DMS153 (cell line): ENCODE results near the gene CASTOR1.

Experiments
- DNase-seq: peaks from one replicate; lab custom pipeline; 2025; lab: John Stamatoyannopoulos, UW

The CASTOR1 gene

GRCh38 chr22:30284666-30285065 lies 4.6 kb downstream of the CASTOR1 start:
- DNase-seq, result no peak

DNA sequence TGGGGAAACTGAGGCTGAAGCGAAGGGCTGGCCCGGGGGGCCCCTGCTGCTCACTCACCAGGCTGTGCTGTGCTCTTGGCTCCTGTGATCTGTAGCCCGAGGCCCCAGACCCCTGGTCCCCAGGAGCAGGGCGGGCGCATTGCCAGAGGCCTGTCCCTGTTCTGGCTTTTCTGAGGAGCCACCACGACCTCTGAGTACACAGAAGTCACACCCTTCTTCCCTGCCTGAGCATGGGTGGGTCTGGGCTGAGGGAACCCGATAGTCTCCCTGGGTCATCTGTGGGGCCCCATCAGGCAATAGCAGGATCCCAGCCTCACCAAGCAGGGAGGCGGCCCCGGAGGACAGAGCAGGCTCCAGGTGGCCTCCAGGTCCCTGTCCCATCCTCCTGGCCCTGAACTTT lies 5.1 kb downstream of the CASTOR1 start:
- no peak for DNase-seq

DNA sequence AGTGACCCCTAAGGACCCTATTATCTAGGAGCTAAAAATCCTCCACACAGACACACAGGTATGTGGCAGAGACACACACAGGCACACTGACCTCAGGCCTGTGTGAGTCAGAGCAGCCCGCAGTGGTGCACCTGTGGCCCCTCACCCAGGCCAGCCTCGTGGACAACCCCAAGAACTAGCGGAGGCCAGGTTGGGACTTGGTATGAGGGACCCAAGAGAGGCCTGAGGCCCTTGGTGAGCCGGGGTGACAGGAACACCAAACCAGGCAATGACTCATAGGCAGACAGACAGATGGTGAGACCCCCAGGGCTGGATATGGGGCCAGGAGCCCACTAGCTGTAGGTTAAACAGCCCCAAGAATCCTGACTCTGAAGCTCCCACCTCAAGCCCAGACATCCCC lies 6.0 kb downstream of the CASTOR1 start:
- no peak for DNase-seq

DNA sequence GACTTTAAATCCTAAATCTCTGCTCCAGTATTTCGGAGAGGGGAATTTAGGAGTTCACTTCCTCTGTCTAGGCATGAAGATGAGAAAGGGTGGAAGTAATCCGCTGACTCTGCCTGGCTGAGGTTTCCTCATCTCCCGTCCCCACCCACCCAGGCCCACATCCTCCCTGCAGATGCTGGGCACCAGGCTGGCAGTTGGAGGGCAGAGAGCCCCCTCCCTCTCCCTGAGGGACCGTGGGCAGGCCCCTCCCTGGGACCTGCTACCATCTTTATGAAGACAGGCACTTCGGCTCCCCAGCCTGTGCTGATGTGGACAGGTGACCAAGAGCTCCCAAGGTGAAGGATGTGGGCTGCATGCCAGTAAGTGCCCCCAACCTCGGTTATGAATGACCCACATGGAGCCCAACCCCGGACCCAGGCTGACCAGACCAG lies 6.7 kb downstream of the CASTOR1 start:
- DNase-seq, result no peak

- no peak for DNase-seq
Measured at GRCh38 chr22:30280505-30280904, 8.8 kb downstream of the CASTOR1 start.

GRCh38 chr22:30279932-30280331 lies 9.4 kb downstream of the CASTOR1 start:
- no peak for DNase-seq

DNA sequence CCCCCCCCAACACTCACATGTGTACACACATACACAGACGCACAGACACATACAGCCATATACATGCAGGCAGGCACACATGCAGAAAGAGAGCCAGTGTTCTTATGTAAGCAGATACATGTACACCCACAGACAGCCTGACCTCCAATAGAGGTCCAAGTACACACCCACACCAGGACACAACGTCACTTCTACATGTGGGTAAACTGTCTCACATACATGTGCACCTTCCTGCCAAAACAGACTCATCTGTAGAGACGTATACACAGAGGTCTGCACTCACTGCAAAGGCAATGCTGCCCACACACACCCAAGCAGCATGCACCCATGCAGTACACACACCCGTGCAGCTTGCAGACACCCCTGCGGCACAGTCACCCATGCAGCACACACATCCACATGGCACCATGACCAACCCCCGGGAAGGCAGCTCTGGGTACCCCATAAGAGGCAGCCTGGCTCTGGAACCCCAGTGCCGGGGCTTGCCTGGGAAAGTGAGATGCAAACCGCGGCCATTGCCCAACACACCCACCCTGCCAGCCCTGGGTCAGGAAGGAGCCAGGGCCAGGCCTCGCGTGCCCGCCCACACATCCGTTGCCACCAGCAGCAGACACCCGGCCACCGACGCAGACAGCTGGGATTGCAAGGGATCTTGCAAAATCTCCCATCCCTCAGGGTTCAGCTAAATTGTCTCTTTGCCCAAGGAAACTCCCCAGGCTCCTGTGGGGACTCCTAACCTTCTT lies 10.1 kb downstream of the CASTOR1 start:
- no peak for DNase-seq

- DNase-seq, result no peak
Measured at GRCh38 chr22:30277547-30278344, 11.6 kb downstream of the CASTOR1 start.

- no peak for DNase-seq
Measured at GRCh38 chr22:30276039-30276438, 13.3 kb downstream of the CASTOR1 start.

GRCh38 chr22:30275625-30276024 lies 13.7 kb downstream of the CASTOR1 start:
- DNase-seq, result peak; percentile 57

- DNase-seq, result no peak
Measured at GRCh38 chr22:30274437-30274812, 14.9 kb downstream of the CASTOR1 start.

DNA sequence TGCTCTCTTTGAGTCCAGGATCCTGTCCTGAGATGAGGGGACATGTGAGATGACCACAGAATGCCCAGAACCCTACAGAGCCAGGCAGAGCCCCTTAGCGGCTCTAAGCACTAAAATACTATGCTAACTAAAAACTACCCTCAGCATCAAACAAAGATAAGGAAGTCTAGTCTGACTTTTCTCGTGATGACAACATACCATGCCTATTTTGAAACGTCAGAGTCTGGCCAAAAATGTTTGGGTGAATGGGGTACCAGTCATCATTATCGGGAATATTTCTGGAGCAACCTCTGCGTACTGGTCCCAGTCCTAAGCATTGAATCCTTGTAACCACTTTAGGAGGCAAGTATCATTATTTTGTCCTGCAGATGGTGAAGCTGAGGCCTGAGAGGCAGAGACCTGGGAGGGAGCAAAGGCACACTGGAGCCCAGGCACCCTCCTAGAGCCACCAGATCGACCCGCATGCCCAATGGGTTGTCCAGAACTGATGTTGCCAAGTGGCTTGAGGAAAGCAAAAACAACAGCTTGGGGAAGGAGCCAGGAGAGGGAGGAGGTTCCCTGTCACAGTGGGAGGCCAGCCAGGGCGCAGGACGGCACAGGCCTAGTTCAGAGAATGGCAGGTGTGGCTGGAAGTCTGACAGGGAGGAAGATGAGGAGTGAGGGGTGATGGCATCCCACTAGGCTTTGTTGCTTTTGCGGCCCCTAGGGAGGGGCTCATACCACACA lies 15.4 kb downstream of the CASTOR1 start:
- no peak for DNase-seq

- no peak for DNase-seq
Measured at GRCh38 chr22:30272781-30273601, 16.3 kb downstream of the CASTOR1 start.

DNA sequence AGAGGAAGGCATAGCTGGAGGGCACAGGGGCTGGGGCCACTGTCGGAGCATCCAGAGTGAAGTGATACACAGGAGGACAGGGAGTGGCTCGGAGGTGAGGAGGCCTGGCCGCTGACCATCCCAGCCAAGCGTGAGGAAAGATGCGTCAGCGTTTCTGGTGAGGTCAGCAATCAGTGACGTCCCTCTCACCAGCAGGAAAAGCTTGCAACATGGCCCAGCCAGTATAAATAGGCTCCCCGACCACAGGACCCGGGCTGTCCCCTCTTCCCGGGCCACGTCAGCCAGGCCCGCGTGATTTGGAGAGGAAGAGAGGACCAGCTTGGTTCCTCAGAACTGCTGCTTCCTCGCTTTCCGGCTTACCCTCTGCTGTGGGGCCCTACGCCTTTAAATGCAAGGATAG lies 18.5 kb downstream of the CASTOR1 start:
- DNase-seq, result no peak

- DNase-seq, result no peak
Measured at GRCh38 chr22:30268331-30268730, 21.0 kb downstream of the CASTOR1 start.

GRCh38 chr22:30267382-30268302 lies 21.7 kb downstream of the CASTOR1 start:
- no peak for DNase-seq

GRCh38 chr22:30266445-30267381 lies 22.6 kb downstream of the CASTOR1 start, which contains the start of gene OSM:
TSS of gene OSM (minus strand) at chr22:30266851. CDS start at chr22:30266799, 52 bp downstream.
- DNase-seq, result no peak

DNA sequence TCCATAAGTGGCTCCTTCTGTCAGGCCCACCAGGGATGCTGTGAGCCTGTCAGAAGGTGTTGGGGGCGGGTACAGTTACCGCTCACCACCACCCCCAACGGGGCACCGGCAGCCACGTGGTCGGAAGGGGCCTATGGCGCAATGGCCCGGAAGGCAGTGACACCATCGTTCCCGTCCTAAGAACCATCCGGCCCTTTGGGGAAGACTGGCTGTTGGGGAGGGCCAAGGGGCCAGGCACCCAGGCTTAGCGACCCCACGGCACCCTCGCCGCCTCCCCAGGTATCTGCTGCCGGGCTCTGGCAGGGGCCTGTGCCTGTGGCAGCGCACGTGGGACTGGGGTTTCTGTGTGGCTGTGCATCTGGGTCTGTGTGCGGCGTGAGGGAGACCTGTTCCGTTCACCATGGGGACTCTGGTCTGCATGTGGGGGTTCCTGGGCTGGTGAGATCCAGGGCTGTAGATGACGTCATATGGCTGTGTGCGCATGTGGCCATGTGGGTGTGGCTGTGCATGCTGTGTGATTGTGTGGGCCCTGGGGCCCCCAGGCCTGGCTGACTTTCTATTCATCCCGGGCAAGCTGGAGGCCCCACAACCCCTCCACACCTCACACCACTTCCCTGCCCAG lies 23.4 kb downstream of the CASTOR1 start:
- no peak for DNase-seq

DNA sequence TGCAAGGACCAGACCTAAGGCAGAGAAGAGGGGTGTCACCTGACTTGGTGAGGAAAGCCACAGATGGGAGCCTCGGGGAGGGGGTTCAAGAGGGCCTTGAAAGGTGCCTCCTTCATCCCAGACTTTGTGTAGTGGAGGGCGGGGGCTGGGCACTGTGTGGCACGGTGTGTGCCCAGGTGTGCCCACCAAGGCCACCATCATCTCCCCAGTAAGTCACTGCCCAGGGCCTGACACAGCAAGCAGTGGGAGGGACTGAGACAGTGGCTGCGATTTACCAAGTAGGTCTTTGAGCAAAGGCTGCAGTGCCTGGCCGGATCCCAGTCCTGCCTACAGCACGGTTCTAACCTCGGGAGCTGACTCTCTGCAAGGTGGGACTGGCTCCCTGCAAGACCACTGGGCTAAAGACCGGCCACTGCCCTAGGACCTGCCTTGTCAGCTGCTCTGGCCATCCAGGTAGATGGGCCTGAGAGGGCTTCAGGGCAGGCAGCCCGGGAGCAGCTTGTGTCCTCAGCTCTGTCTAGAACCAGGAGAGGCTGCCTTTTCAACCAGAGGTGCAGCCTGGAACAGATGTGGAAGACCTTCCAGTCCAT lies 24.1 kb downstream of the CASTOR1 start:
- no peak for DNase-seq
